ENCODE measurements around the gene PCSK7.

DNA sequence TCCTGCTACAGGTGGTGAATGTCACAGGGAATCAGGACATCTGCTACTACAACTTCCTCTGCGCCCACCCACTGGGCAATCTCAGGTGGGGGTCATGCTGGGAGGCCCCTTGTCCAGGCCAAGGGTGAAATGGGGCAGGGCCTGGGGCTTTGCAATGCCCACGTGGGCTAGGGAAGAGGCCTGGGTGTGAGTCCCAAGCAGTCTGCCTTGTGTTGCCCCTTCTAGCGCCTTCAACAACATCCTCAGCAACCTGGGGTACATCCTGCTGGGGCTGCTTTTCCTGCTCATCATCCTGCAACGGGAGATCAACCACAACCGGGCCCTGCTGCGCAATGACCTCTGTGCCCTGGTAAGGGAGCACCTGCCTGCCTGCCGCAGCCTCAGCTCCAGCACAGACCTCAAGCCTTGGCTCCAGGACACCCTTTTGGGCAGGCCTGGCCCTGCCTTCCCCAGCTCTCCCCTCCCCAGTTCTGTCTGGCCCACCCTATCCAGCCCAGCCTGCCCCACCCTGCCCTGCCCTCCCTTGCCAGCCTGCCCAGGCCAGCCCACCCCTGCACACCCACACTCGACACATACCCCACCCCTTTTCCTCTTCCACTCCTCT lies 41.8 kb downstream of the PCSK7 start:
- TF ChIP-seq, protein P1, sequence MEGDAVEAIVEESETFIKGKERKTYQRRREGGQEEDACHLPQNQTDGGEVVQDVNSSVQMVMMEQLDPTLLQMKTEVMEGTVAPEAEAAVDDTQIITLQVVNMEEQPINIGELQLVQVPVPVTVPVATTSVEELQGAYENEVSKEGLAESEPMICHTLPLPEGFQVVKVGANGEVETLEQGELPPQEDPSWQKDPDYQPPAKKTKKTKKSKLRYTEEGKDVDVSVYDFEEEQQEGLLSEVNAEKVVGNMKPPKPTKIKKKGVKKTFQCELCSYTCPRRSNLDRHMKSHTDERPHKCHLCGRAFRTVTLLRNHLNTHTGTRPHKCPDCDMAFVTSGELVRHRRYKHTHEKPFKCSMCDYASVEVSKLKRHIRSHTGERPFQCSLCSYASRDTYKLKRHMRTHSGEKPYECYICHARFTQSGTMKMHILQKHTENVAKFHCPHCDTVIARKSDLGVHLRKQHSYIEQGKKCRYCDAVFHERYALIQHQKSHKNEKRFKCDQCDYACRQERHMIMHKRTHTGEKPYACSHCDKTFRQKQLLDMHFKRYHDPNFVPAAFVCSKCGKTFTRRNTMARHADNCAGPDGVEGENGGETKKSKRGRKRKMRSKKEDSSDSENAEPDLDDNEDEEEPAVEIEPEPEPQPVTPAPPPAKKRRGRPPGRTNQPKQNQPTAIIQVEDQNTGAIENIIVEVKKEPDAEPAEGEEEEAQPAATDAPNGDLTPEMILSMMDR (IDR thresholded peaks at IDR 0.05) = no peak
- no peak for TF ChIP-seq EP300 (IDR thresholded peaks at IDR 0.05)
- no peak for TF ChIP-seq POLR2A (IDR thresholded peaks at IDR 0.05)
- no peak for TF ChIP-seq POLR2AphosphoS5 (IDR thresholded peaks at IDR 0.05)
